Measurements from ENCODE around the gene GJC3.
"Not testable (repeated sequence)": the region's sequence is repeated elsewhere in the genome, so short reads cannot be mapped to it uniquely, and the experiment has no call there.

The GJC3 gene

GRCh38 chr7:99928994-99929729 lies at the start of gene GJC3:
GJC3 (minus strand) TSS chr7:99929620; CDS start chr7:99929620, 0 bp downstream.
- DNase-seq (ENCODE audit: low read depth) = no peak

GRCh38 chr7:99976626-99977025 lies 47.2 kb upstream of the GJC3 start:
- no peak for DNase-seq (ENCODE audit: low read depth)

- DNase-seq (ENCODE audit: low read depth) = no peak
These were observed 46.5 kb upstream of the GJC3 start, which contains the start of gene AZGP1 for GRCh38 chr7:99975782-99976521. AZGP1 (minus strand) TSS chr7:99976031; CDS start chr7:99976020, 11 bp downstream.

GRCh38 chr7:99974681-99975080 lies 45.3 kb upstream of the GJC3 start:
- no peak for DNase-seq (ENCODE audit: low read depth)

GRCh38 chr7:99973817-99974216 lies 44.4 kb upstream of the GJC3 start:
- not testable (repeated sequence) for DNase-seq (ENCODE audit: low read depth)

- no peak for DNase-seq (ENCODE audit: low read depth)
These were observed 41.8 kb upstream of the GJC3 start for GRCh38 chr7:99971242-99971641.

- not testable (repeated sequence) for DNase-seq (ENCODE audit: low read depth)
These were observed 40.4 kb upstream of the GJC3 start for GRCh38 chr7:99969813-99970212.

- DNase-seq (ENCODE audit: low read depth) = no peak
These were observed 39.9 kb upstream of the GJC3 start for GRCh38 chr7:99969298-99969697.

GRCh38 chr7:99958564-99959227 lies 29.3 kb upstream of the GJC3 start:
- DNase-seq (ENCODE audit: low read depth) = no peak

GRCh38 chr7:99955247-99955646 lies 25.8 kb upstream of the GJC3 start:
- no peak for DNase-seq (ENCODE audit: low read depth)

- DNase-seq (ENCODE audit: low read depth) = not testable (repeated sequence)
These were observed 25.2 kb upstream of the GJC3 start for GRCh38 chr7:99954643-99955042.

GRCh38 chr7:99953649-99954048 lies 24.2 kb upstream of the GJC3 start:
- no peak for DNase-seq (ENCODE audit: low read depth)

- not testable (repeated sequence) for DNase-seq (ENCODE audit: low read depth)
These were observed 23.2 kb upstream of the GJC3 start for GRCh38 chr7:99952649-99953048.

GRCh38 chr7:99950819-99951218 lies 21.4 kb upstream of the GJC3 start:
- not testable (repeated sequence) for DNase-seq (ENCODE audit: low read depth)

GRCh38 chr7:99949645-99950228 lies 20.3 kb upstream of the GJC3 start:
- DNase-seq (ENCODE audit: low read depth) = no peak

GRCh38 chr7:99947608-99948007 lies 18.2 kb upstream of the GJC3 start:
- DNase-seq (ENCODE audit: low read depth) = no peak

- no peak for DNase-seq (ENCODE audit: low read depth)
These were observed 15.2 kb upstream of the GJC3 start for GRCh38 chr7:99944497-99945070.

- DNase-seq (ENCODE audit: low read depth) = no peak
These were observed 14.4 kb upstream of the GJC3 start for GRCh38 chr7:99943641-99944496.

- no peak for DNase-seq (ENCODE audit: low read depth)
These were observed 8.9 kb upstream of the GJC3 start for GRCh38 chr7:99938296-99938695.

- DNase-seq (ENCODE audit: low read depth) = not testable (repeated sequence)
These were observed 5.6 kb upstream of the GJC3 start for GRCh38 chr7:99935009-99935408.

- DNase-seq (ENCODE audit: low read depth) = no peak
These were observed 956 bp upstream of the GJC3 start for GRCh38 chr7:99930376-99930775.
